ENCODE results near the gene CCDC171. TPM values are rescaled to one million over a fixed set of nuclear protein-coding genes. Genes with fewer than 3 reads are reported as not detected.

Gene CCDC171
- total and polyA plus RNA-seq, 10 of the 15 experiments (the other 5 are each of a cell fraction or from before 2014, with no cell fraction given) = 1.00 to 7.2 (median 2.8) TPM

DNA sequence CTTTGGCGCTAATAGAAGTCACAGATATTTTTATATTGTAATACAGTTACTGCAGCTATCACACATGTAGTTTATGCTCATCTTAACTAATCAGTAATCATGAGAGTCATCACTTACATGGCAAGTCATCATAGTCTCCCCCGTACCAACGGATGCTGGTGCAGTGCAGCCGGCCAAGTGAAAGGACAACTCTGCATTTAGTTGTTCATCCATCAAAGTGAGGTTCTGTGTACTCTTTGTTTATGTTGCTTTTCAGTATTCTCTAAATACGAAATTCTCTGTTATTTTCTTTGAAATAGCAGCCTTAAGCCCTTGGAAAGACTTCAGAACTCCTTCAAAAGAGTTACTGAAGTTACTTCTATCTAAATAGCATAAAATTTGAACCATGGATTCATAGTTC, 216.7 kb downstream of the CCDC171 start:
- Histone ChIP-seq H3K4me1 (ENCODE audit: control insufficient read depth, insufficient read depth, low read length) (no peaks in the 10 kb centered on the region), H2AFZ (ENCODE audit: control insufficient read depth, low read depth, low read length) (no peak overlapping the region), H3K4me3 (no peak overlapping the region), H4K20me1 (ENCODE audit: control insufficient read depth, insufficient read depth) (no peaks in the 10 kb centered on the region), H3K79me2 (ENCODE audit: control insufficient read depth, insufficient read depth, low read length) (no peaks in the 10 kb centered on the region), H3K36me3 (ENCODE audit: control insufficient read depth in 2 of 2, insufficient read depth in 2 of 2, low read length in 1 of 2) (no peaks in the 10 kb centered on the region), H3K9me3 (replicated peaks; ENCODE audit: control insufficient read depth, insufficient read depth, low read length) (no peaks in the 10 kb centered on the region), H3K27me3 (replicated peaks in 1 of 2; ENCODE audit: control insufficient read depth in 2 of 2, insufficient read depth in 2 of 2, low read length in 1 of 2) (no peaks in the 10 kb centered on the region), H3K9ac (ENCODE audit: control insufficient read depth, insufficient read depth, low read length) (no peak overlapping the region), H3K4me2 (ENCODE audit: control insufficient read depth, insufficient read depth) (no peak overlapping the region), H3K27ac (ENCODE audit: control insufficient read depth, insufficient read depth) (no peak overlapping the region)
- SMC1A ChIA-PET (ENCODE audit: uncharacterized antibody, unreplicated experiment) = no interaction called here
- CTCF ChIA-PET = interaction anchor here (0.6 kb wide), 1 partner anchor 667 kb away, joined by 3 read pairs; no protein-coding TSS in a partner anchor
- POLR2A ChIA-PET = no interaction called here
- no TSS peak for BruUV-seq (replicated peaks)
- WGBS (ENCODE audit: insufficient coverage, insufficient replicate concordance, low lambda C conversion rate, missing lambda C conversion rate) = 68% methylated on average over 5 of the region's 5 CpGs
- DNase-seq (ENCODE audit: low read depth, low spot score) (no peak), FAIRE-seq (no peak), ATAC-seq (no peak)
- RAD21 ChIA-PET (ENCODE audit: unreplicated experiment) = no interaction called here
- intact Hi-C loops (cut with micrococcal nuclease; ENCODE audit: unreplicated experiment) (no loop called here), in situ Hi-C loops (cut with MboI) (no loop called here)
- no peak for TF ChIP-seq USF1 (IDR thresholded peaks at IDR 0.05; ENCODE audit: borderline replicate concordance, extremely low read length, insufficient read depth, low read depth, low read length)
- TF ChIP-seq, protein P1, sequence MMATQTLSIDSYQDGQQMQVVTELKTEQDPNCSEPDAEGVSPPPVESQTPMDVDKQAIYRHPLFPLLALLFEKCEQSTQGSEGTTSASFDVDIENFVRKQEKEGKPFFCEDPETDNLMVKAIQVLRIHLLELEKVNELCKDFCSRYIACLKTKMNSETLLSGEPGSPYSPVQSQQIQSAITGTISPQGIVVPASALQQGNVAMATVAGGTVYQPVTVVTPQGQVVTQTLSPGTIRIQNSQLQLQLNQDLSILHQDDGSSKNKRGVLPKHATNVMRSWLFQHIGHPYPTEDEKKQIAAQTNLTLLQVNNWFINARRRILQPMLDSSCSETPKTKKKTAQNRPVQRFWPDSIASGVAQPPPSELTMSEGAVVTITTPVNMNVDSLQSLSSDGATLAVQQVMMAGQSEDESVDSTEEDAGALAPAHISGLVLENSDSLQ (IDR thresholded peaks at IDR 0.05) = no peak
- TF ChIP-seq DPF2 (IDR thresholded peaks at IDR 0.05) = no peak
- TF ChIP-seq, protein P2, sequence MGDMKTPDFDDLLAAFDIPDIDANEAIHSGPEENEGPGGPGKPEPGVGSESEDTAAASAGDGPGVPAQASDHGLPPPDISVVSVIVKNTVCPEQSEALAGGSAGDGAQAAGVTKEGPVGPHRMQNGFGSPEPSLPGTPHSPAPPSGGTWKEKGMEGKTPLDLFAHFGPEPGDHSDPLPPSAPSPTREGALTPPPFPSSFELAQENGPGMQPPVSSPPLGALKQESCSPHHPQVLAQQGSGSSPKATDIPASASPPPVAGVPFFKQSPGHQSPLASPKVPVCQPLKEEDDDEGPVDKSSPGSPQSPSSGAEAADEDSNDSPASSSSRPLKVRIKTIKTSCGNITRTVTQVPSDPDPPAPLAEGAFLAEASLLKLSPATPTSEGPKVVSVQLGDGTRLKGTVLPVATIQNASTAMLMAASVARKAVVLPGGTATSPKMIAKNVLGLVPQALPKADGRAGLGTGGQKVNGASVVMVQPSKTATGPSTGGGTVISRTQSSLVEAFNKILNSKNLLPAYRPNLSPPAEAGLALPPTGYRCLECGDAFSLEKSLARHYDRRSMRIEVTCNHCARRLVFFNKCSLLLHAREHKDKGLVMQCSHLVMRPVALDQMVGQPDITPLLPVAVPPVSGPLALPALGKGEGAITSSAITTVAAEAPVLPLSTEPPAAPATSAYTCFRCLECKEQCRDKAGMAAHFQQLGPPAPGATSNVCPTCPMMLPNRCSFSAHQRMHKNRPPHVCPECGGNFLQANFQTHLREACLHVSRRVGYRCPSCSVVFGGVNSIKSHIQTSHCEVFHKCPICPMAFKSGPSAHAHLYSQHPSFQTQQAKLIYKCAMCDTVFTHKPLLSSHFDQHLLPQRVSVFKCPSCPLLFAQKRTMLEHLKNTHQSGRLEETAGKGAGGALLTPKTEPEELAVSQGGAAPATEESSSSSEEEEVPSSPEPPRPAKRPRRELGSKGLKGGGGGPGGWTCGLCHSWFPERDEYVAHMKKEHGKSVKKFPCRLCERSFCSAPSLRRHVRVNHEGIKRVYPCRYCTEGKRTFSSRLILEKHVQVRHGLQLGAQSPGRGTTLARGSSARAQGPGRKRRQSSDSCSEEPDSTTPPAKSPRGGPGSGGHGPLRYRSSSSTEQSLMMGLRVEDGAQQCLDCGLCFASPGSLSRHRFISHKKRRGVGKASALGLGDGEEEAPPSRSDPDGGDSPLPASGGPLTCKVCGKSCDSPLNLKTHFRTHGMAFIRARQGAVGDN (IDR thresholded peaks at IDR 0.05) = no peak
- no peak for TF ChIP-seq YBX1 (IDR thresholded peaks at IDR 0.05)
- TF ChIP-seq EZH2 (IDR thresholded peaks at IDR 0.05; ENCODE audit: borderline replicate concordance, control insufficient read depth, low read depth, low read length) = no peak
- TF ChIP-seq YY1 (IDR thresholded peaks at IDR 0.05; ENCODE audit: low read depth, low read length) = no peak
- no peak for TF ChIP-seq CBX5 (IDR thresholded peaks at IDR 0.05; ENCODE audit: low read depth)
- no peak for TF ChIP-seq RBBP5 (conservative IDR thresholded peaks at IDR 0.05)
- no peak for TF ChIP-seq REST (IDR thresholded peaks at IDR 0.05; ENCODE audit: low read depth, low read length)
- TF ChIP-seq HCFC1 (IDR thresholded peaks at IDR 0.05; ENCODE audit: low read length) = no peak
- no peak for TF ChIP-seq TCF3 (IDR thresholded peaks at IDR 0.05; ENCODE audit: borderline replicate concordance, insufficient read depth, low read depth, low read length)
- TF ChIP-seq NFIC (IDR thresholded peaks at IDR 0.05; ENCODE audit: low read depth, low read length) = no peak
- no peak for TF ChIP-seq CHD4 (IDR thresholded peaks at IDR 0.05)
- TF ChIP-seq, protein P3, sequence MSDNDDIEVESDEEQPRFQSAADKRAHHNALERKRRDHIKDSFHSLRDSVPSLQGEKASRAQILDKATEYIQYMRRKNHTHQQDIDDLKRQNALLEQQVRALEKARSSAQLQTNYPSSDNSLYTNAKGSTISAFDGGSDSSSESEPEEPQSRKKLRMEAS (IDR thresholded peaks at IDR 0.05; ENCODE audit: low read depth, low read length) = no peak

Measured in GM12878 (cell line).